ENCODE results near the gene CNDP2. TPM values are rescaled to one million over a fixed set of nuclear protein-coding genes. Genes with fewer than 3 reads are reported as not detected.

The CNDP2 gene
- total RNA-seq, 1 donor = 38.0 TPM

- no peak for TF ChIP-seq CTCF (IDR thresholded peaks at IDR 0.05; ENCODE audit: insufficient read depth, low read length)
- H3K4me3 ChIP-seq (ENCODE audit: low read depth, low read length) = no peak overlapping the region
- DNase-seq (ENCODE audit: low read depth) = no peak
These were observed 38.3 kb upstream of the CNDP2 start for GRCh38 chr18:74457725-74458421.

- no peak for TF ChIP-seq CTCF (IDR thresholded peaks at IDR 0.05; ENCODE audit: insufficient read depth, low read length)
- no peak for DNase-seq (ENCODE audit: low read depth)
- no peak overlapping the region for H3K4me3 ChIP-seq (ENCODE audit: low read depth, low read length)
These were observed 36.3 kb upstream of the CNDP2 start for GRCh38 chr18:74459889-74460288.

GRCh38 chr18:74460825-74461224, 35.3 kb upstream of the CNDP2 start:
- DNase-seq (ENCODE audit: low read depth) = no peak
- no peak overlapping the region for H3K4me3 ChIP-seq (ENCODE audit: low read depth, low read length)
- no peak for TF ChIP-seq CTCF (IDR thresholded peaks at IDR 0.05; ENCODE audit: insufficient read depth, low read length)

- peak; percentile 6 for DNase-seq (ENCODE audit: low read depth)
These were observed 32.9 kb upstream of the CNDP2 start for GRCh38 chr18:74463254-74463653.

GRCh38 chr18:74463983-74464382, 32.2 kb upstream of the CNDP2 start:
- no peak for TF ChIP-seq CTCF (IDR thresholded peaks at IDR 0.05; ENCODE audit: insufficient read depth, low read length)
- H3K4me3 ChIP-seq (ENCODE audit: low read depth, low read length) = no peak overlapping the region
- DNase-seq (ENCODE audit: low read depth) = no peak

More at GRCh38 chr18:74463254-74463653, 32.9 kb upstream of the CNDP2 start:
- H3K4me3 ChIP-seq (ENCODE audit: low read depth, low read length) = no peak overlapping the region
- no peak for TF ChIP-seq CTCF (IDR thresholded peaks at IDR 0.05; ENCODE audit: insufficient read depth, low read length)

- TF ChIP-seq CTCF (IDR thresholded peaks at IDR 0.05; ENCODE audit: insufficient read depth, low read length) = no peak
These were observed 30.4 kb upstream of the CNDP2 start for GRCh38 chr18:74465775-74466174.

More at GRCh38 chr18:74465775-74466174, 30.4 kb upstream of the CNDP2 start:
- DNase-seq (ENCODE audit: low read depth) = no peak
- no peak overlapping the region for H3K4me3 ChIP-seq (ENCODE audit: low read depth, low read length)
